Natural killer cell (primary cell): ENCODE measurements around the gene RAB39A. TPM values are rescaled to one million over a fixed set of nuclear protein-coding genes. Genes with fewer than 3 reads are reported as not detected.

Experiments used
- ATAC-seq, 3 donors: fragments of 150-1000 bp in 2 of 3; fragments of 200-7000 bp in 1 of 3; cut with Tn5 transposase; 1 replicate in 1 of 3; 2 replicates in 2 of 3; pipeline ENCODE4 v1.10.0; 2021; ENCODE audit warnings: mild to moderate bottlenecking in 2 of 3, moderate library complexity in 2 of 3
- DNase-seq, 2 donors: peaks; one replicate each; pipeline versions ENCODE4 v3.0.0 to v3.0.0-alpha.2; 2013 to 2021; ENCODE audit warnings: mixed read lengths in 1 of 2
- H3K27ac ChIP-seq: one replicate; pipeline ENCODE4 v1.5.1; 2013; ENCODE audit warnings: mild to moderate bottlenecking, low read length
- H3K27me3 ChIP-seq: one replicate; pipeline ENCODE4 v1.6.1; 2013; ENCODE audit warnings: low read length; ENCODE audit not compliant: control insufficient read depth, insufficient read depth
- H3K36me3 ChIP-seq: one replicate; pipeline ENCODE4 v1.6.1; 2013; ENCODE audit warnings: low read length; ENCODE audit not compliant: control insufficient read depth, insufficient read depth
- H3K4me1 ChIP-seq: one replicate; pipeline ENCODE4 v1.6.1; 2013; ENCODE audit warnings: low read length; ENCODE audit not compliant: control insufficient read depth, insufficient read depth
- H3K4me3 ChIP-seq: one replicate; pipeline ENCODE4 v1.5.1; 2013; ENCODE audit warnings: low read length
- H3K9me3 ChIP-seq: one replicate; pipeline ENCODE4 v1.6.1; 2013; ENCODE audit warnings: low read length; ENCODE audit not compliant: control insufficient read depth, insufficient read depth
- H3K27ac Mint-ChIP-seq, 2 donors: one replicate each; pipeline ENCODE4 v1.8.0; 2022; ENCODE audit warnings: mild to moderate bottlenecking in 2 of 2, mixed read lengths in 2 of 2, moderate library complexity in 1 of 2
- H3K27me3 Mint-ChIP-seq, 2 donors: one replicate each; pipeline ENCODE4 v1.8.0; 2022; ENCODE audit warnings: low read depth in 2 of 2, mixed read lengths in 2 of 2
- H3K36me3 Mint-ChIP-seq: one replicate; pipeline ENCODE4 v1.8.0; 2022; ENCODE audit warnings: mixed read lengths
- H3K4me1 Mint-ChIP-seq, 2 donors: one replicate each; pipeline ENCODE4 v1.8.0; 2022; ENCODE audit warnings: mixed read lengths in 2 of 2
- H3K4me3 Mint-ChIP-seq: one replicate; pipeline ENCODE4 v1.8.0; 2022; ENCODE audit warnings: mild to moderate bottlenecking, moderate library complexity, mixed read lengths
- H3K9me3 Mint-ChIP-seq, 2 donors: one replicate each; pipeline ENCODE4 v1.8.0; 2022; ENCODE audit warnings: mixed read lengths in 2 of 2
- CTCF ChIP-seq: fragments of 200-600 bp; IDR thresholded peaks from one replicate; pipeline ENCODE4 v1.8.0; 2022; ENCODE audit warnings: antibody characterized with exemption
- WGBS: methylation state at CpG from one replicate; pipeline ENCODE4 v1.1.7; 2013; ENCODE audit warnings: missing lambda C conversion rate; ENCODE audit not compliant: insufficient coverage; 5-methylcytosine and 5-hydroxymethylcytosine counted together
- intact Hi-C: fragments of 100-400 bp; cut with micrococcal nuclease; formaldehyde crosslinking; loops from one replicate; pipeline ENCODE4 v1.14.2; 2022
- total RNA-seq, 4 donors: library from RNA; stranded (reverse); fragments of 120-200 nt in 1 of 4; gene quantifications; one replicate each; pipeline versions ENCODE4 v1.2.3 to v1.2.4, GENCODE V29; 2013 to 2022

RAB39A gene
- total RNA-seq, 3 donors from 2014 or later (not counting 1 experiment from before 2014, with no cell fraction given): 0.14 to 0.20 TPM; not detected in 1

GRCh38 chr11:107988397-107989158 lies 60.3 kb downstream of the RAB39A start:
- no peak overlapping the region for H3K27ac Mint-ChIP-seq
- Histone ChIP-seq H3K9me3 (no peaks in the 10 kb centered on the region), H3K4me1 (no peaks in the 10 kb centered on the region), H3K36me3 (no peaks in the 10 kb centered on the region), H3K27me3 (no peaks in the 10 kb centered on the region), H3K27ac (no peak overlapping the region), H3K4me3 (no peak overlapping the region)
- DNase-seq: no peak
- TF ChIP-seq CTCF: no peak
- H3K36me3 Mint-ChIP-seq: no peaks in the 10 kb centered on the region
- H3K4me1 Mint-ChIP-seq: no peaks in the 10 kb centered on the region
- no peaks in the 10 kb centered on the region for H3K9me3 Mint-ChIP-seq
- H3K4me3 Mint-ChIP-seq: no peak overlapping the region
- intact Hi-C loops: no loop called here
- 100% methylated on average over 1 of the region's 5 CpGs for WGBS
- peaks cover 7 to 9% of the 10 kb centered on the region in 2 donors for H3K27me3 Mint-ChIP-seq
- no peak for ATAC-seq

GRCh38 chr11:107991868-107992414 lies 63.7 kb downstream of the RAB39A start:
- no peak for TF ChIP-seq CTCF
- H3K9me3 Mint-ChIP-seq: no peaks in the 10 kb centered on the region
- peaks cover 14 to 15% of the 10 kb centered on the region in 2 donors for H3K27me3 Mint-ChIP-seq
- DNase-seq (no peak), ATAC-seq (no peak)
- no peak overlapping the region for H3K4me3 Mint-ChIP-seq
- H3K27ac ChIP-seq: no peak overlapping the region
- 88% methylated on average over 5 of the region's 5 CpGs for WGBS
- no peak overlapping the region for H3K27ac Mint-ChIP-seq
- H3K27me3 ChIP-seq: no peaks in the 10 kb centered on the region
- no peaks in the 10 kb centered on the region for H3K36me3 ChIP-seq
- H3K9me3 ChIP-seq: no peaks in the 10 kb centered on the region
- no peaks in the 10 kb centered on the region for H3K36me3 Mint-ChIP-seq
- intact Hi-C loops: no loop called here
- no peaks in the 10 kb centered on the region for H3K4me1 ChIP-seq
- H3K4me3 ChIP-seq: no peak overlapping the region
- H3K4me1 Mint-ChIP-seq: no peaks in the 10 kb centered on the region

DNA sequence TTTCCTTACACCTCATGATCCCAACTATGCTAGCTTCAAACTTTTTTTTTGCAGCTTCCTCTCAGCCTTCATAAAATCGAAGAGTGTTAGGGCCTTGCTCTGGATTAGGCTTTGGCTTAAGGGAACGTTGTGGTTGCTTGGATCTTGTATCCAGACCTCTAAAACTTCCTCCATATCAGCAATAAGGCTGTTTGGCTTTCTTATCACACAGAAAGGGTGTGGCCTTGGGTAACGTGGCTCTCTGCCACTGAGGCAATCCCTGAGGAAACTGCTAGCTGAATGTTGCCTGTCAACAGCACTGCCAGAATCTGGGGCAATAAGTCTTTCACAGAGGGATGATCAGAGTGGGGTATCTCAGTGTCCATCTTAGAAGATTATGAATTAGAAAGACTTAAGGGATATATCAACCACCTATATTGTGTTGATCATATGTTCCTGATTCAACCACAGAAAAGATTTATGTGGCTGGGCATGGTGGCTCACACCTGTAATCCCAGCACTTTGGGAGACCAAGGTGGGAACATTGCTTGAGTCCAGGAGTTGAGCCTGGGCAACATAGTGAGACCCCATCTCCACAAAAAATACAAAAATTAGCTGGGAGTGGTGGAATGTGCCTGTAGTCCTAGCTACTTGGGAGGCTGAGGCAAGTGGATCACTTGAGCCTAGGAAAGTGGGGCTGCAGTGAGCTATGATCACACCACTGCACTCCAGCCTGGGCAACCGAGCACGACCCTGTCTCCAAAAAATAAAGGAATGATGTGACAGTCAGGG lies 67.9 kb downstream of the RAB39A start:
- Mint-ChIP-seq H3K4me1 (peaks cover 0 to 4% of the 10 kb centered on the region in 2 donors), H3K9me3 (no peaks in the 10 kb centered on the region), H3K36me3 (no peaks in the 10 kb centered on the region), H3K27ac (no peak overlapping the region), H3K27me3 (peaks cover 17 to 21% of the 10 kb centered on the region in 2 donors), H3K4me3 (no peak overlapping the region)
- H3K27me3 ChIP-seq: no peaks in the 10 kb centered on the region
- no peak for TF ChIP-seq CTCF
- H3K27ac ChIP-seq: no peak overlapping the region
- 77% methylated on average over 4 of the region's 5 CpGs for WGBS
- ATAC-seq (no peak), DNase-seq (no peak)
- intact Hi-C loops: no loop called here
- H3K4me3 ChIP-seq: no peak overlapping the region
- no peaks in the 10 kb centered on the region for H3K4me1 ChIP-seq
- H3K36me3 ChIP-seq: no peaks in the 10 kb centered on the region
- no peaks in the 10 kb centered on the region for H3K9me3 ChIP-seq
